Mucosa of stomach (tissue), 1 donor: ENCODE measurements around the gene ARMH1.
"Not testable (repeated sequence)": the region's sequence is repeated elsewhere in the genome, so short reads cannot be mapped to it uniquely, and the experiment has no call there.

Experiments
- H3K27me3 ChIP-seq: one replicate; pipeline ENCODE4 v1.7.0; 2013; ENCODE audit warnings: mild to moderate bottlenecking, low read length; ENCODE audit not compliant: control insufficient read depth, insufficient read depth
- H3K36me3 ChIP-seq: one replicate; pipeline ENCODE4 v1.7.0; 2013; ENCODE audit warnings: low read length; ENCODE audit not compliant: control insufficient read depth, insufficient read depth
- H3K4me1 ChIP-seq: one replicate; pipeline ENCODE4 v1.7.0; 2013; ENCODE audit warnings: mild to moderate bottlenecking, low read length; ENCODE audit not compliant: control insufficient read depth, insufficient read depth
- H3K4me3 ChIP-seq: one replicate; pipeline ENCODE4 v1.7.0; 2013; ENCODE audit warnings: low read length
- H3K9ac ChIP-seq: one replicate; pipeline ENCODE4 v1.7.0; 2013; ENCODE audit warnings: mild to moderate bottlenecking, low read length, moderate library complexity
- H3K9me3 ChIP-seq: one replicate; pipeline ENCODE4 v1.7.0; 2013; ENCODE audit warnings: mild to moderate bottlenecking, low read length, moderate library complexity; ENCODE audit not compliant: control insufficient read depth
- donor health status: Pancreatic carcinoma.

Gene ARMH1

DNA sequence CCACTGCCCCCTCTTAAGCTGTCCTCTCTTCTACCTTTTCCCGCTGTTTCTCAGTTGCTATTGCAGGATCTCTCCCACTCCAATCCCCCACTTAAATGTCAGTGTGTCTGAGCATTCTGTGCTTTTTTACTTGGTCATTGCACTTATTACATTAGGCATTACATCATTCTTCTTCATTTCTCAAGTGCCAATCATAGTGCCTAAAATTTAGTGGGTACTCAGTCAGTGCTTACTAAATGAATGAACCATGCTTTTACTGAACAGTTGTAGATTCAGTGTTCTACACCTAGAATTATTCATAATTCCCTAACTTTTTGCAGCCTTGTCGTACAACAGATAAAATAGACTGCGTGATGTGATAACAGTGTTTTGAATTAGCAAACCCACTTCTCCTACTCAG, 19.4 kb downstream of the ARMH1 start:
- Histone ChIP-seq H3K9me3 (no peaks in the 10 kb centered on the region), H3K4me1 (no peaks in the 10 kb centered on the region), H3K9ac (no peak overlapping the region), H3K27me3 (no peaks in the 10 kb centered on the region), H3K36me3 (no peaks in the 10 kb centered on the region), H3K4me3 (no peak overlapping the region)

GRCh38 chr1:44694863-44695478, 20.5 kb downstream of the ARMH1 start:
- no peaks in the 10 kb centered on the region for H3K4me1 ChIP-seq
- no peaks in the 10 kb centered on the region for H3K9me3 ChIP-seq
- H3K9ac ChIP-seq, result no peak overlapping the region
- no peaks in the 10 kb centered on the region for H3K27me3 ChIP-seq
- no peak overlapping the region for H3K4me3 ChIP-seq
- H3K36me3 ChIP-seq, result no peaks in the 10 kb centered on the region

DNA sequence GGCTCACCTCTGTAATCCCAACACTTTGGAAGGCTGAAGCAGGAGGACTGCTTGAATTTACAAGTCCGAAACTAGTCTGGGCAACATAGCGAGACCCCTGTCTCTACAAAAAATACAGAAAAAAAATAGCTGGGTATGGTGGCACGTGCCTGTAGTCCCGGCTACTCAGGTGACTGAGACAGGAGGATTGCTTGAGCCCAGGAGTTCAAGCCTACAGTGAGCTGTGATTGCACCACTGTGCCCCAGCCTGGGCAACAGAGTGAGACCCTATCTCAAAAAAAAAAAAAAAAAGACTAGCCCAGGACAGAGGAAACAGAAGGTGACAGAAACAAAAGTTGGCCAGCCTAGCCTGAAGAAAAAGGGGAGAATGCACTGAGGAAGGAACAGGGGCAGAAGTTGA, 21.2 kb downstream of the ARMH1 start:
- Histone ChIP-seq H3K4me3 (no peak overlapping the region), H3K4me1 (no peaks in the 10 kb centered on the region), H3K9me3 (no peaks in the 10 kb centered on the region), H3K36me3 (no peaks in the 10 kb centered on the region), H3K27me3 (no peaks in the 10 kb centered on the region), H3K9ac (no peak overlapping the region)

DNA sequence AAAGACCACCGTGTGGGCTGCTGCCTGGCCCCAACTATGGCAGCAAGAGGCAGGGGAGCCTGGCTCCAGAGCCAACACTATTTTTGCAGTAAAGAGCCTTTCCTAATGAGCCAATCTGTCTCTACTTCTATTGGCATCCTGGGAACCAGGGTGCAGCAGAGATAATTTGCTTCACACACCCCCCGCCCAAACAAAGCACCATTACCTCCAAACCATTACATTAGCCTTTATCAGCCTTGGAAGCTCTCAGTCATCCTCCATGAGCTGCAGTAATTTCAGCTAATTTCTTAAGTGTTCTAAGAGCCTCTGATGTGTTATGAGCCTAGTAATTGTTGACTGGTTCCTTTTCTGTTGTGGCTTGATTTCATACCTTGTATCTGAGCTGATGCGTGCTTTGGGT, 21.6 kb downstream of the ARMH1 start:
- no peaks in the 10 kb centered on the region for H3K36me3 ChIP-seq
- H3K27me3 ChIP-seq, result no peaks in the 10 kb centered on the region
- no peak overlapping the region for H3K4me3 ChIP-seq
- H3K4me1 ChIP-seq, result no peaks in the 10 kb centered on the region
- no peak overlapping the region for H3K9ac ChIP-seq
- H3K9me3 ChIP-seq, result no peaks in the 10 kb centered on the region

GRCh38 chr1:44696789-44697345, 22.4 kb downstream of the ARMH1 start:
- Histone ChIP-seq H3K4me1 (no peaks in the 10 kb centered on the region), H3K4me3 (no peak overlapping the region), H3K36me3 (no peaks in the 10 kb centered on the region)

DNA sequence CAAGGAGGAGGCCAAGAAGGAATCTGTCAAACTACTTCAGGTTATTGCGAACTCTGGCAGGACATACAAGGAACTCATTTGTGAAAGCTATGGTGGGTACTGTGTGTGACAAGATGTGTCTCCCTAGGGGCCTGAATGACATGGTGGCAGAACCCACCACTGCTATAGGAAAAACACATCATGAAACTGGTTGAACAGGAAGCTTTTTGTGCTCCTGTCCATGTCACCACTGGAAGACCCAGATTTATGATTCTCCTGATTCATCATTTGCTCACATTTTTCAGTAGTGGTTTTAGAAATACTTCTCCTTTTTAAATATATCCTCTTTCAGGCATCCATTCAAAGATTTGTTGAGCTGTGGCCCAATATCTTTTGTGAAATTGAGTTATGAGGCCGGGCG, 23.6 kb downstream of the ARMH1 start:
- Histone ChIP-seq H3K4me3 (no peak overlapping the region), H3K4me1 (no peaks in the 10 kb centered on the region), H3K9ac (no peak overlapping the region), H3K36me3 (no peaks in the 10 kb centered on the region), H3K27me3 (no peaks in the 10 kb centered on the region), H3K9me3 (no peaks in the 10 kb centered on the region)

More at GRCh38 chr1:44696789-44697345, 22.4 kb downstream of the ARMH1 start:
- Histone ChIP-seq H3K27me3 (no peaks in the 10 kb centered on the region), H3K9me3 (no peaks in the 10 kb centered on the region), H3K9ac (no peak overlapping the region)

DNA sequence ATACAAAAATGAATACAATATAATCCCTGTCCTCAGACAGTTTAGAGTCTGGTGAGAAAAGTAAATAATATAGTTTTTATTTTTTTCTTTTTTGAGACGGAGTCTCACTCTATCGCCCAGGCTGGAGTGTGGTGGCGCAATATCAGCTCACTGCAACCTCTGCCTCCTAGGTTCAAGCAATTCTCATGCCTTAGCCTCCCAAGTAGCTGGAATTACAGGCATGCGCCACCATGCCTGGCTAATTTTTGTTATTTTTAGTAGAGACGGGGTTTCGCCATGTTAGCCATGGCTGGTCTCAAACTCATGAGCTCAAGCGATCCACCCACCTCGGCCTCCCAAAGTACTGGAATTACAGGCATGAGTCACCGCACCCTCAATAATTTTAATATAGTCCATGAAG, 24.9 kb downstream of the ARMH1 start:
- not testable (repeated sequence) for H3K9me3 ChIP-seq, H3K27me3 ChIP-seq, H3K36me3 ChIP-seq, H3K4me1 ChIP-seq, H3K9ac ChIP-seq, H3K4me3 ChIP-seq

DNA sequence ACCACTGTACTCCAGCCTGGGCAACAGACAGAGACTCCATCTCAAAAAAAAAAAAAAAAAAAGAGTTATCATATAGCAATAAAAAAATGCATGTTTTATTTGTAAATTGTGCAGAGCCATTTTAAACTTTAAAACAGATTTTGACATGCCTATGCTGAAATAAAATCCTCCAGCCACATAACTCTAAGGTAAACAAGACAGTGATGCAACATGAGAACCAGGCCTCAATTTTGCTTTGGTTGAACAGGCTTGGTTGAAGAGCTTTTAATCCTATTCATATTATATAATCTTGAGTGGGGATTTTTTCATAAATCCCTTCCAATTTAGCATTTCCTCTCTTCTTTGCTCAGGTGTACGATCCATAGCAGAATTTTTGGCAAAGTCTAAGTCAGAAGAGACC, 26.1 kb downstream of the ARMH1 start:
- Histone ChIP-seq H3K9me3 (no peaks in the 10 kb centered on the region), H3K4me1 (no peaks in the 10 kb centered on the region), H3K27me3 (no peaks in the 10 kb centered on the region), H3K36me3 (no peaks in the 10 kb centered on the region), H3K9ac (no peak overlapping the region), H3K4me3 (no peak overlapping the region)

DNA sequence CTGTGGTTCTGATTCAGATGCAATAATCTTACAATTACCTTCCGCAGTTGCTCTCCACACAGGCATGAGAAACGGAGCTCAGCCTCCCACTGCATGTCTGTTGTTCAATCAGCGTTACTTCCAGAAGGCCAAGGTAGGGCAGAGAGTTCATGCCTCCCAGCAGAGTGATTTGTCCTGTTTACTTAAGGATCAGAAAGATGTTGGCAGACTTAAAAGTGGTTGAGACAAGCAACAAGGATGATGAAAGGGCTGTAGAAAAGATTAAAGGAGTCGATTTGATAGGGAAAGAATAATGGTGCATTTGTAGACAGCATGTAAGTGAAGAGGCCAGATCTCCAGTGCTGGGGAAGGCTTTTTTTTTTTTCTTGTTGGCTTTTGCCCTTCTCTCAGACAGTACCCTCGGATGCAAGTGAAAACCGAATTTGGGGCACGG, 26.6 kb downstream of the ARMH1 start:
- no peaks in the 10 kb centered on the region for H3K4me1 ChIP-seq
- H3K36me3 ChIP-seq, result no peaks in the 10 kb centered on the region
- H3K9me3 ChIP-seq, result no peaks in the 10 kb centered on the region
- no peak overlapping the region for H3K4me3 ChIP-seq
- no peak overlapping the region for H3K9ac ChIP-seq
- no peaks in the 10 kb centered on the region for H3K27me3 ChIP-seq

DNA sequence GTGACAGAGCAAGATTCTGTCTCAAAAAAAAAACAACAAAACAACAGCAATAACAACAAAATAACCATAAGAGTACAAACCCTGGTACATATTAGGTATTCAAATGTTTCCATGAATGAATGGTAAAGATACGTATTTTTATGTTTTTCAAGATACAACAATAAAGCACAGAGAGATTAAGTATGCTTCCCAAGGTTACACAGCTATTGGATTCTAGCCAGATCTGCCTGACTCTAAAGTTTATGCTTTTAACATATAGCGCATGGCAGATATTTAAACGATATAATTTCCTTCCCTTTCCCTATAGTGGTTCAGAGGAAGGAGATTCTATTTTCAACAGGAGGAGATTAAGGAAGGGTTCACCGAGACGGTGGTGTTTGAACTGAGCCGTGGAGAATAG, 31.0 kb downstream of the ARMH1 start:
- peaks cover 7% of the 10 kb centered on the region for H3K27me3 ChIP-seq
- peaks cover 7% of the 10 kb centered on the region for H3K4me1 ChIP-seq
- H3K9ac ChIP-seq, result no peak overlapping the region
- H3K4me3 ChIP-seq, result no peak overlapping the region
- H3K9me3 ChIP-seq, result no peaks in the 10 kb centered on the region
- H3K36me3 ChIP-seq, result no peaks in the 10 kb centered on the region

DNA sequence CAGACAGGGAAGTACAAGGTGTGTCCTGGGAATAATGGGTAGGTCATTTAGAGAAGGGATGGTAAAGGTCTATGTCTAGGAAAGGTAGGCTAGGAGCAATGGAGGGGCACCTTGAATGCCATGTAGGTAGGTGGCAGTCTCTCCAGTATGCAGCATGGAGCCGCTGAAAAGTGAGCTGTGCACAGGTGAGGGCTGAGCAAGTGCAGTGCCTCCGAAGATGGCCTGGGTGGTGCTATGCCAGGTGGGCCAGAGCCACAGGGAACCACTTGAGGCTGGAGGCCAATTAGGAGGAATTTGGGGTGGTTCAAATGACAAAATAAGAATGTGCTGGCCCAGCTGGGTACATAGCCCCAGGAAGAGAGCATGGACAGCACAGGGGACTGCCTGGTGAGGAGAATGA, 31.4 kb downstream of the ARMH1 start:
- Histone ChIP-seq H3K4me3 (no peak overlapping the region), H3K9me3 (no peaks in the 10 kb centered on the region), H3K4me1 (peaks cover 7% of the 10 kb centered on the region), H3K9ac (no peak overlapping the region), H3K27me3 (peaks cover 7% of the 10 kb centered on the region), H3K36me3 (no peaks in the 10 kb centered on the region)

GRCh38 chr1:44707112-44707881, 32.8 kb downstream of the ARMH1 start:
- Histone ChIP-seq H3K27me3 (peaks cover 7% of the 10 kb centered on the region), H3K9ac (no peak overlapping the region), H3K9me3 (no peaks in the 10 kb centered on the region), H3K36me3 (no peaks in the 10 kb centered on the region), H3K4me1 (peaks cover 7% of the 10 kb centered on the region), H3K4me3 (no peak overlapping the region)
